HepG2 (cell line): ENCODE data around the gene TM4SF20. TPM values are rescaled to one million over a fixed set of nuclear protein-coding genes. Genes with fewer than 3 reads are reported as not detected.

Source experiments
- CHD2 ChIP-seq: IDR thresholded peaks from 2 replicates; pipeline ENCODE4 v1.6.1; 2011; ENCODE audit warnings: low read depth, low read length, improper control_type of control experiment
- ETV5 ChIP-seq: IDR thresholded peaks from 2 replicates; pipeline ENCODE4 v1.6.1; 2018; ENCODE audit warnings: missing biosample characterization, missing genetic modification reagents, inconsistent platforms, borderline replicate concordance
- NFRKB ChIP-seq: fragments of 450-650 bp; IDR thresholded peaks from 2 replicates; pipeline ENCODE4 v1.6.1; 2017
- YEATS4 ChIP-seq: sonication (generic); formaldehyde crosslinking; IDR thresholded peaks from 2 replicates; pipeline ENCODE4 v1.4.0; 2020; ENCODE audit warnings: missing genetic modification reagents, borderline replicate concordance
- ZBTB20 ChIP-seq: sonication (generic); formaldehyde crosslinking; IDR thresholded peaks from 2 replicates; pipeline ENCODE4 v1.8.1; 2023; ENCODE audit warnings: missing genetic modification reagents, low read depth, mild to moderate bottlenecking, borderline replicate concordance
- ZFP36 ChIP-seq: fragments of 150-350 bp; IDR thresholded peaks from 2 replicates; pipeline ENCODE4 v1.6.1; 2018; ENCODE audit warnings: borderline replicate concordance, low read length, low read depth; ENCODE audit not compliant: partially characterized antibody
- ZNF333 ChIP-seq: sonication (generic); formaldehyde crosslinking; IDR thresholded peaks from 2 replicates; pipeline ENCODE4 v1.4.0; 2020; ENCODE audit warnings: mild to moderate bottlenecking, missing genetic modification reagents, borderline replicate concordance
- polyA plus RNA-seq, 8 experiments: library from polyadenylated mRNA; depleted of rRNA in 3 of 8; stranded (reverse) in 7 of 8; unstranded in 1 of 8; fragments of >200 nt; fragmentation: Illumina TruSeq in 4 of 8; extraction: Trizol in 4 of 8; gene quantifications; 2 replicates each; pipeline versions ENCODE4 v1.2.1 to v1.2.3, GENCODE V29; 2011 to 2016; ENCODE audit warnings: low read depth in 4 of 8, missing spikeins in 1 of 8, mixed read lengths in 1 of 8; ENCODE audit not compliant: insufficient read depth in 1 of 8
- total RNA-seq, 5 experiments: library from RNA; depleted of rRNA; stranded (reverse); fragments of >200 nt; fragmentation: Illumina TruSeq; extraction: Trizol; gene quantifications; 2 replicates each; pipeline ENCODE4 v1.2.3, GENCODE V29; 2016; ENCODE audit warnings: low read depth in 1 of 5
- TF ChIP-seq, protein P1 (sequence below): sonication (generic); formaldehyde crosslinking; IDR thresholded peaks from 2 replicates; pipeline ENCODE4 v1.5.1; 2020; ENCODE audit warnings: mild to moderate bottlenecking, moderate library complexity, missing genetic modification reagents
- TF ChIP-seq, protein P2 (sequence below): sonication (generic); formaldehyde crosslinking; IDR thresholded peaks from 2 replicates; pipeline ENCODE4 v1.4.0; 2020; ENCODE audit warnings: missing genetic modification reagents, mild to moderate bottlenecking, borderline replicate concordance
- TF ChIP-seq, protein P3 (sequence below): sonication (generic); formaldehyde crosslinking; IDR thresholded peaks from 2 replicates; pipeline ENCODE4 v1.8.0; 2022; ENCODE audit warnings: mild to moderate bottlenecking, missing genetic modification reagents, moderate library complexity

Gene TM4SF20
- total and polyA plus RNA-seq, 2 of the 13 experiments (the other 11 are each of a cell fraction or from before 2014, with no cell fraction given): not detected

DNA sequence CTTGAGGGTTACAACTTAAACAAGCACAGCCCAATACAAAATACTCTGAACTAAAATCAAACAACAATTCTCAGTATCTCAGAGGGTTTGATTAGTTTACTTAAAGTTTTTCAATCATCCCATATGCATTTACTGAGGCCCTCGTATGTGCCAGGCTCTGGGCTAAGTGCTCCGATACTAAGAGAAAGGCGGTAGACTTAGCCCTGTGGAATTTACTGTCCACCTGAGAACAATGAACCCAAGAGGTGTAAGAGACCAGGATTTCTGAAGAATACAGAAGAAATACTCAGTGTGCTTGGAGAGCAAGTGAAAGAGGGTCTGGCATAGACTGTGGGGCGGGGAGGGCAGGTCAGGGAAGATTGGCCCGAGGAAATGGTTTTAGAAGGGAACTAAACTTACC, 33.8 kb upstream of the TM4SF20 start (continued):
- TF ChIP-seq, protein P1, sequence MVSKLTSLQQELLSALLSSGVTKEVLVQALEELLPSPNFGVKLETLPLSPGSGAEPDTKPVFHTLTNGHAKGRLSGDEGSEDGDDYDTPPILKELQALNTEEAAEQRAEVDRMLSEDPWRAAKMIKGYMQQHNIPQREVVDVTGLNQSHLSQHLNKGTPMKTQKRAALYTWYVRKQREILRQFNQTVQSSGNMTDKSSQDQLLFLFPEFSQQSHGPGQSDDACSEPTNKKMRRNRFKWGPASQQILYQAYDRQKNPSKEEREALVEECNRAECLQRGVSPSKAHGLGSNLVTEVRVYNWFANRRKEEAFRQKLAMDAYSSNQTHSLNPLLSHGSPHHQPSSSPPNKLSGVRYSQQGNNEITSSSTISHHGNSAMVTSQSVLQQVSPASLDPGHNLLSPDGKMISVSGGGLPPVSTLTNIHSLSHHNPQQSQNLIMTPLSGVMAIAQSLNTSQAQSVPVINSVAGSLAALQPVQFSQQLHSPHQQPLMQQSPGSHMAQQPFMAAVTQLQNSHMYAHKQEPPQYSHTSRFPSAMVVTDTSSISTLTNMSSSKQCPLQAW (CRISPR knock-in tag): no peak
- TF ChIP-seq NFRKB: no peak
- TF ChIP-seq ETV5 (CRISPR knock-in tag): no peak
- TF ChIP-seq, protein P2, sequence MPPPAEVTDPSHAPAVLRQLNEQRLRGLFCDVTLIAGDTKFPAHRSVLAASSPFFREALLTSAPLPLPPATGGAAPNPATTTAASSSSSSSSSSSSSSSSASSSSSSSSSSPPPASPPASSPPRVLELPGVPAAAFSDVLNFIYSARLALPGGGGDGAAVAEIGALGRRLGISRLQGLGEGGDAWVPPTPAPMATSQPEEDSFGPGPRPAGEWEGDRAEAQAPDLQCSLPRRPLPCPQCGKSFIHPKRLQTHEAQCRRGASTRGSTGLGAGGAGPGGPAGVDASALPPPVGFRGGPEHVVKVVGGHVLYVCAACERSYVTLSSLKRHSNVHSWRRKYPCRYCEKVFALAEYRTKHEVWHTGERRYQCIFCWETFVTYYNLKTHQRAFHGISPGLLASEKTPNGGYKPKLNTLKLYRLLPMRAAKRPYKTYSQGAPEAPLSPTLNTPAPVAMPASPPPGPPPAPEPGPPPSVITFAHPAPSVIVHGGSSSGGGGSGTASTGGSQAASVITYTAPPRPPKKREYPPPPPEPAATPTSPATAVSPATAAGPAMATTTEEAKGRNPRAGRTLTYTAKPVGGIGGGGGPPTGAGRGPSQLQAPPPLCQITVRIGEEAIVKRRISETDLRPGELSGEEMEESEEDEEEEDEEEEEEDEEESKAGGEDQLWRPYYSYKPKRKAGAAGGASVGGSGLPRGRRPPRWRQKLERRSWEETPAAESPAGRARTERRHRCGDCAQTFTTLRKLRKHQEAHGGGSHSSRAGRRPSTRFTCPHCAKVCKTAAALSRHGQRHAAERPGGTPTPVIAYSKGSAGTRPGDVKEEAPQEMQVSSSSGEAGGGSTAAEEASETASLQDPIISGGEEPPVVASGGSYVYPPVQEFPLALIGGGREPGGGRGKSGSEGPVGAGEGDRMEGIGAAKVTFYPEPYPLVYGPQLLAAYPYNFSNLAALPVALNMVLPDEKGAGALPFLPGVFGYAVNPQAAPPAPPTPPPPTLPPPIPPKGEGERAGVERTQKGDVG: no peak
- TF ChIP-seq, protein P3, sequence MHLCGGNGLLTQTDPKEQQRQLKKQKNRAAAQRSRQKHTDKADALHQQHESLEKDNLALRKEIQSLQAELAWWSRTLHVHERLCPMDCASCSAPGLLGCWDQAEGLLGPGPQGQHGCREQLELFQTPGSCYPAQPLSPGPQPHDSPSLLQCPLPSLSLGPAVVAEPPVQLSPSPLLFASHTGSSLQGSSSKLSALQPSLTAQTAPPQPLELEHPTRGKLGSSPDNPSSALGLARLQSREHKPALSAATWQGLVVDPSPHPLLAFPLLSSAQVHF: no peak
- TF ChIP-seq YEATS4 (CRISPR knock-in tag): no peak
- no peak for TF ChIP-seq ZFP36
- TF ChIP-seq ZBTB20 (CRISPR knock-in tag): no peak
- TF ChIP-seq CHD2: no peak
- TF ChIP-seq ZNF333: no peak
